Measurements from ENCODE around the gene C6orf132.

C6orf132 gene

DNA sequence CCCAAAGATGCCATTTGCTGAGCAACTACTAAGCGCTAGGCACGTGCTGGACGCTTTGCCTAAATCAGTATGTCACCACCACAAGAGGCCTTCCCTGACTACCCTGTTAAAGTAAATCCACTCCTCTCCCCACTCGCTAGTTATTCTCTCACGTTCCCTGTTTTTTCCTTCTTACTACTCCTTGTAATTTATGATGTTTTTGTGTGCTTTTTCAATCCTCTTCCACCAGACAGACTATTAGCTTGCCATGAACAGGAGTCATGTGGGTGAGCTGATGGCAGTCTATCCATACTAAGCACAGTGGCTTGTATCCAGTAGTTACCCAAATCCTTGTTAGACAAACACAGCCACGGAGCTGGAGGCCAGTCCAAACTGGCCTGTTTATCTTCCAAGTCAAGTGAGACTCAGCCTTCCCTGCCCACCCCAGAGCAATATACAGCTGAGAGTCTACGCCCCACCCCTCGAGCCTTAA, 41.2 kb downstream of the C6orf132 start:
- TF ChIP-seq PAX5 (IDR thresholded peaks at IDR 0.05; ENCODE audit: insufficient read depth, low read length, severe bottlenecking) (no peak), POLR2AphosphoS5 (IDR thresholded peaks at IDR 0.05; ENCODE audit: low read depth, low read length) (no peak), TAF1 (IDR thresholded peaks at IDR 0.05; ENCODE audit: low read depth, low read length) (no peak), SPI1 (IDR thresholded peaks at IDR 0.05; ENCODE audit: low read depth, low read length) (no peak), POLR2A (IDR thresholded peaks at IDR 0.05; ENCODE audit: low read depth, low read length) (no peak), POU2F2 (IDR thresholded peaks at IDR 0.05; ENCODE audit: low read depth, low read length) (no peak)
- FAIRE-seq (no peak), DNase-seq (ENCODE audit: insufficient read length, low spot score) (no peak)

- TF ChIP-seq TAF1 (IDR thresholded peaks at IDR 0.05; ENCODE audit: low read depth, low read length) (no peak), POLR2AphosphoS5 (IDR thresholded peaks at IDR 0.05; ENCODE audit: low read depth, low read length) (no peak), PAX5 (IDR thresholded peaks at IDR 0.05; ENCODE audit: insufficient read depth, low read length, severe bottlenecking) (no peak), SPI1 (IDR thresholded peaks at IDR 0.05; ENCODE audit: low read depth, low read length) (no peak), POLR2A (IDR thresholded peaks at IDR 0.05; ENCODE audit: low read depth, low read length) (no peak), POU2F2 (IDR thresholded peaks at IDR 0.05; ENCODE audit: low read depth, low read length) (no peak)
- no peak for FAIRE-seq
- no peak for DNase-seq (ENCODE audit: insufficient read length, low spot score)
Observed at GRCh38 chr6:42100029-42100901, 42.2 kb downstream of the C6orf132 start.

DNA sequence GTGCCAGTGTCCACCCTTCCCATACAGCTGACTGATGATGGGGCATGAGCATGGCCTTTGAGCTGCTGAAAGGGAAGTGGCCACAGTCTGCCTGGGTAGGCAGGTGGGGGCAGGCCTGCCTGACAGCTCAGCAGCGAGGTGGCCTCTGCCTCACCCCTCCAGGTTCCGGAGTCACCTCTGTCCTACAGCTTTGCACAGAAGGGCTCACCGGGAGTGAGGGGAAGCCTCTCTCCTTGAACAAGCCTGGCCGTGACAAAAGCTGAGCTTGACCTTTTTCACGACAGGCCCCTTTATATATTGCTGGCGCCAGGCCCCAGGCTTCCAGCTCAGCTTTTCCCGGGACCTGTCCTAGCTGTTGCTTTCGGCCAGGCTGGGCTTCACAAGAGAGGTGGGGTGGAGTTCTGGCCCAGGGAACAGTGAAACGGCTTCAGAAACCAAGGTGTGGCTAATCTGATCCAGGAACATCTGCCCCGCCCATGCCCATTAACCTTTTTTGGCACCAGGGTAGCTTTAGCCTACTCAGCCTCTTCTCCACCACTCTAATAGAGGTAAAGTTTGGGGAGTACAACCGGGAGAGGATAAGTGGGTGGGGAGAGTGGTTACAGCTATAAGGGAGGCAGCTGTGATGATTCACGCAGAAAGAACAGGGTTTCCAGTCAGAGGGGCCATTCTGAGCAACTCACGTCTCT, 42.9 kb downstream of the C6orf132 start:
- TF ChIP-seq POLR2AphosphoS5 (IDR thresholded peaks at IDR 0.05; ENCODE audit: low read depth, low read length): no peak
- TF ChIP-seq PAX5 (IDR thresholded peaks at IDR 0.05; ENCODE audit: insufficient read depth, low read length, severe bottlenecking): no peak
- TF ChIP-seq POU2F2 (IDR thresholded peaks at IDR 0.05; ENCODE audit: low read depth, low read length): no peak
- no peak for TF ChIP-seq POLR2A (IDR thresholded peaks at IDR 0.05; ENCODE audit: low read depth, low read length)
- TF ChIP-seq SPI1 (IDR thresholded peaks at IDR 0.05; ENCODE audit: low read depth, low read length): no peak
- TF ChIP-seq TAF1 (IDR thresholded peaks at IDR 0.05; ENCODE audit: low read depth, low read length): no peak
- DNase-seq (ENCODE audit: insufficient read length, low spot score) (no peak), FAIRE-seq (no peak)

GRCh38 chr6:42095776-42096541, 46.5 kb downstream of the C6orf132 start:
- TF ChIP-seq TAF1 (IDR thresholded peaks at IDR 0.05; ENCODE audit: low read depth, low read length) (no peak), PAX5 (IDR thresholded peaks at IDR 0.05; ENCODE audit: insufficient read depth, low read length, severe bottlenecking) (no peak), POLR2AphosphoS5 (IDR thresholded peaks at IDR 0.05; ENCODE audit: low read depth, low read length) (no peak), POU2F2 (IDR thresholded peaks at IDR 0.05; ENCODE audit: low read depth, low read length) (no peak), SPI1 (IDR thresholded peaks at IDR 0.05; ENCODE audit: low read depth, low read length) (no peak), POLR2A (IDR thresholded peaks at IDR 0.05; ENCODE audit: low read depth, low read length) (no peak)
- no peak for DNase-seq (ENCODE audit: insufficient read length, low spot score)
- no peak for FAIRE-seq

DNA sequence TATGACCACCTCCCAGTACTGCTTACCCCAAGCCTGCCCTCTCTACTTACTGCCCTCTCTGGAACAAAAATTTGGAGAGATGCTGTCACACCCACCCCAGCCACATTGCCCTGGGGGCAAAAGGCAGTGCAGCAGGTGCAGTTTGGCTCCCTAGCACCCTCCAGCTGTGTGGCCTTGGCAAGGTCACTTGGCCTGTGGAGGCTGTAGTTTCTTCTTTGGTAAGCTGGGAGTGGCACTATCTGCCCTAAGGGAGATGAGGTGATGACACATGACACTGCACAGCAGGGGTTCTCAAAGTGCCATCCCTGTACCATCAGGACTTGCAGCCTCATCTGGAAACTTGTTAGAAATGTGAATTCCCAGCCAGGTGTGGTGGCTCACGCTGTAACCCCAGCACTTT, 47.3 kb downstream of the C6orf132 start:
- DNase-seq (ENCODE audit: insufficient read length, low spot score) (no peak), FAIRE-seq (no peak)
- no peak for TF ChIP-seq POLR2AphosphoS5 (IDR thresholded peaks at IDR 0.05; ENCODE audit: low read depth, low read length)
- TF ChIP-seq PAX5 (IDR thresholded peaks at IDR 0.05; ENCODE audit: insufficient read depth, low read length, severe bottlenecking): no peak
- TF ChIP-seq TAF1 (IDR thresholded peaks at IDR 0.05; ENCODE audit: low read depth, low read length): no peak
- TF ChIP-seq SPI1 (IDR thresholded peaks at IDR 0.05; ENCODE audit: low read depth, low read length): no peak
- no peak for TF ChIP-seq POLR2A (IDR thresholded peaks at IDR 0.05; ENCODE audit: low read depth, low read length)
- TF ChIP-seq POU2F2 (IDR thresholded peaks at IDR 0.05; ENCODE audit: low read depth, low read length): no peak

GRCh38 chr6:42093582-42094329, 48.7 kb downstream of the C6orf132 start:
- no peak for TF ChIP-seq PAX5 (IDR thresholded peaks at IDR 0.05; ENCODE audit: insufficient read depth, low read length, severe bottlenecking)
- TF ChIP-seq POU2F2 (IDR thresholded peaks at IDR 0.05; ENCODE audit: low read depth, low read length): no peak
- no peak for TF ChIP-seq TAF1 (IDR thresholded peaks at IDR 0.05; ENCODE audit: low read depth, low read length)
- TF ChIP-seq SPI1 (IDR thresholded peaks at IDR 0.05; ENCODE audit: low read depth, low read length): no peak
- TF ChIP-seq POLR2A (IDR thresholded peaks at IDR 0.05; ENCODE audit: low read depth, low read length): no peak
- no peak for TF ChIP-seq POLR2AphosphoS5 (IDR thresholded peaks at IDR 0.05; ENCODE audit: low read depth, low read length)
- no peak for DNase-seq (ENCODE audit: insufficient read length, low spot score)
- FAIRE-seq: no peak

GRCh38 chr6:42091718-42092023, 50.7 kb downstream of the C6orf132 start:
- TF ChIP-seq SPI1 (IDR thresholded peaks at IDR 0.05; ENCODE audit: low read depth, low read length): no peak
- TF ChIP-seq POLR2A (IDR thresholded peaks at IDR 0.05; ENCODE audit: low read depth, low read length): no peak
- TF ChIP-seq POLR2AphosphoS5 (IDR thresholded peaks at IDR 0.05; ENCODE audit: low read depth, low read length): no peak
- TF ChIP-seq POU2F2 (IDR thresholded peaks at IDR 0.05; ENCODE audit: low read depth, low read length): no peak
- no peak for TF ChIP-seq TAF1 (IDR thresholded peaks at IDR 0.05; ENCODE audit: low read depth, low read length)
- no peak for TF ChIP-seq PAX5 (IDR thresholded peaks at IDR 0.05; ENCODE audit: insufficient read depth, low read length, severe bottlenecking)
- FAIRE-seq (no peak), DNase-seq (ENCODE audit: insufficient read length, low spot score) (no peak)

Measured in GM12891 (cell line).